Activated T-helper 1 cell treated with anti-CD3 and anti-CD28 coated beads, Interleukin-12 subunit alpha, Interleukin-12 subunit beta, Interleukin-2, Interleukin-4 antibody, amounts not matched to agents 30 ng/mL and 10 ng/mL and 1 ng/mL, durations not matched to agents 14 hours and 24 hours and 36 hours (primary cell): Measurements from ENCODE around the gene QDPR. TPM values are rescaled to one million over a fixed set of nuclear protein-coding genes. Genes with fewer than 3 reads are reported as not detected.

Experiments
- DNase-seq: peaks from one replicate; pipeline ENCODE4 v3.0.0; 2021; ENCODE audit warnings: low spot score
- H3K27ac Mint-ChIP-seq: one replicate; pipeline ENCODE4 v1.8.0; 2021; ENCODE audit warnings: mild to moderate bottlenecking, mixed read lengths
- H3K27me3 Mint-ChIP-seq: one replicate; pipeline ENCODE4 v1.8.0; 2022; ENCODE audit warnings: mild to moderate bottlenecking, moderate library complexity, mixed read lengths; ENCODE audit not compliant: insufficient read depth
- H3K36me3 Mint-ChIP-seq: one replicate; pipeline ENCODE4 v1.8.0; 2021; ENCODE audit warnings: low read depth, mixed read lengths
- H3K4me1 Mint-ChIP-seq: one replicate; pipeline ENCODE4 v1.8.0; 2021; ENCODE audit warnings: low read depth, mixed read lengths
- H3K4me3 Mint-ChIP-seq: one replicate; pipeline ENCODE4 v1.8.0; 2021; ENCODE audit warnings: mild to moderate bottlenecking, moderate library complexity, mixed read lengths
- H3K9me3 Mint-ChIP-seq: one replicate; pipeline ENCODE4 v1.8.0; 2021; ENCODE audit warnings: mixed read lengths
- intact Hi-C: fragments of 100-400 bp; cut with micrococcal nuclease; formaldehyde crosslinking; loops from one replicate; pipeline ENCODE4 v1.15.1; 2024
- total RNA-seq: library from RNA; stranded (reverse); gene quantifications from 2 replicates; pipeline ENCODE4 v1.2.3, GENCODE V29; 2022

Gene QDPR
- total RNA-seq: 28.7 and 29.7 TPM in 2 replicates

GRCh38 chr4:17511950-17512795 is at the start of gene QDPR:
Gene QDPR, minus strand, starts transcription at chr4:17512090. Its CDS starts 36 bp downstream, at chr4:17512054.
- Mint-ChIP-seq H3K4me1 (peaks cover 15% of the 10 kb centered on the region), H3K9me3 (no peaks in the 10 kb centered on the region), H3K27ac (peak within 1 kb of the TSS; percentile 92), H3K4me3 (peak within 1 kb of the TSS; percentile 98), H3K36me3 (peaks cover 8% of the 10 kb centered on the region), H3K27me3 (peaks cover 19% of the 10 kb centered on the region)
- peak; percentile 69 for DNase-seq
- intact Hi-C loops: loop anchor here (1.0 to 10.0 kb wide), 7 partner anchors 37 to 1287 kb away; partner anchors contain the start of genes DCAF16, LAP3, LCORL and NCAPG

GRCh38 chr4:17561195-17561909 is 49.5 kb upstream of the QDPR start:
- H3K4me1 Mint-ChIP-seq: no peaks in the 10 kb centered on the region
- no peak for DNase-seq
- H3K36me3 Mint-ChIP-seq: no peaks in the 10 kb centered on the region
- H3K9me3 Mint-ChIP-seq: no peaks in the 10 kb centered on the region
- intact Hi-C loops: no loop called here
- no peak overlapping the region for H3K4me3 Mint-ChIP-seq
- peaks cover 1% of the 10 kb centered on the region for H3K27me3 Mint-ChIP-seq
- H3K27ac Mint-ChIP-seq: no peak overlapping the region

GRCh38 chr4:17560065-17560673 is 48.3 kb upstream of the QDPR start:
- no peak overlapping the region for H3K4me3 Mint-ChIP-seq
- H3K9me3 Mint-ChIP-seq: no peaks in the 10 kb centered on the region
- intact Hi-C loops: no loop called here
- DNase-seq: no peak
- H3K4me1 Mint-ChIP-seq: peaks cover 2% of the 10 kb centered on the region
- H3K27me3 Mint-ChIP-seq: peaks cover 9% of the 10 kb centered on the region
- no peak overlapping the region for H3K27ac Mint-ChIP-seq
- H3K36me3 Mint-ChIP-seq: no peaks in the 10 kb centered on the region

- H3K27me3 Mint-ChIP-seq: peaks cover 14% of the 10 kb centered on the region
- H3K9me3 Mint-ChIP-seq: no peaks in the 10 kb centered on the region
- no peak for DNase-seq
- H3K4me1 Mint-ChIP-seq: peaks cover 7% of the 10 kb centered on the region
- intact Hi-C loops: no loop called here
- no peak overlapping the region for H3K27ac Mint-ChIP-seq
- H3K4me3 Mint-ChIP-seq: no peak overlapping the region
- H3K36me3 Mint-ChIP-seq: no peaks in the 10 kb centered on the region
These were observed 47.8 kb upstream of the QDPR start for GRCh38 chr4:17559709-17560048.

GRCh38 chr4:17558941-17559708 is 47.2 kb upstream of the QDPR start:
- no peak overlapping the region for H3K4me3 Mint-ChIP-seq
- H3K9me3 Mint-ChIP-seq: no peaks in the 10 kb centered on the region
- DNase-seq: no peak
- peaks cover 14% of the 10 kb centered on the region for H3K27me3 Mint-ChIP-seq
- H3K27ac Mint-ChIP-seq: no peak overlapping the region
- no peaks in the 10 kb centered on the region for H3K36me3 Mint-ChIP-seq
- H3K4me1 Mint-ChIP-seq: peaks cover 8% of the 10 kb centered on the region
- intact Hi-C loops: no loop called here

GRCh38 chr4:17557880-17558279 is 46.0 kb upstream of the QDPR start:
- H3K27me3 Mint-ChIP-seq: peaks cover 19% of the 10 kb centered on the region
- no peak overlapping the region for H3K4me3 Mint-ChIP-seq
- no peaks in the 10 kb centered on the region for H3K36me3 Mint-ChIP-seq
- DNase-seq: no peak
- no peaks in the 10 kb centered on the region for H3K9me3 Mint-ChIP-seq
- intact Hi-C loops: no loop called here
- peaks cover 8% of the 10 kb centered on the region for H3K4me1 Mint-ChIP-seq
- H3K27ac Mint-ChIP-seq: no peak overlapping the region

- Mint-ChIP-seq H3K9me3 (no peaks in the 10 kb centered on the region), H3K36me3 (no peaks in the 10 kb centered on the region), H3K27ac (no peak overlapping the region), H3K27me3 (peaks cover 19% of the 10 kb centered on the region), H3K4me3 (no peak overlapping the region), H3K4me1 (peaks cover 8% of the 10 kb centered on the region)
- DNase-seq: no peak
- intact Hi-C loops: no loop called here
These were observed 44.6 kb upstream of the QDPR start for GRCh38 chr4:17556498-17556897.

- Mint-ChIP-seq H3K27me3 (peaks cover 21% of the 10 kb centered on the region), H3K4me3 (no peak overlapping the region), H3K4me1 (peaks cover 8% of the 10 kb centered on the region), H3K36me3 (no peaks in the 10 kb centered on the region), H3K27ac (peak overlapping the region; percentile 32), H3K9me3 (no peaks in the 10 kb centered on the region)
- no peak for DNase-seq
- intact Hi-C loops: no loop called here
These were observed 42.7 kb upstream of the QDPR start for GRCh38 chr4:17554568-17554967.

- H3K9me3 Mint-ChIP-seq: no peaks in the 10 kb centered on the region
- no peak for DNase-seq
- H3K27me3 Mint-ChIP-seq: peaks cover 21% of the 10 kb centered on the region
- no peak overlapping the region for H3K4me3 Mint-ChIP-seq
- intact Hi-C loops: no loop called here
- H3K36me3 Mint-ChIP-seq: no peaks in the 10 kb centered on the region
- H3K4me1 Mint-ChIP-seq: peaks cover 17% of the 10 kb centered on the region
- H3K27ac Mint-ChIP-seq: no peak overlapping the region
These were observed 40.5 kb upstream of the QDPR start for GRCh38 chr4:17552427-17552826.

- intact Hi-C loops: no loop called here
- Mint-ChIP-seq H3K4me3 (no peak overlapping the region), H3K36me3 (no peaks in the 10 kb centered on the region), H3K27me3 (peaks cover 15% of the 10 kb centered on the region), H3K4me1 (peaks cover 17% of the 10 kb centered on the region), H3K9me3 (no peaks in the 10 kb centered on the region), H3K27ac (no peak overlapping the region)
- no peak for DNase-seq
These were observed 38.7 kb upstream of the QDPR start for GRCh38 chr4:17550549-17550948.

- no peaks in the 10 kb centered on the region for H3K36me3 Mint-ChIP-seq
These were observed 34.8 kb upstream of the QDPR start for GRCh38 chr4:17546678-17547077.

GRCh38 chr4:17546222-17546621 is 34.3 kb upstream of the QDPR start:
- Mint-ChIP-seq H3K9me3 (no peaks in the 10 kb centered on the region), H3K27ac (no peak overlapping the region), H3K4me3 (no peak overlapping the region), H3K36me3 (no peaks in the 10 kb centered on the region), H3K4me1 (peaks cover 9% of the 10 kb centered on the region), H3K27me3 (peaks cover 6% of the 10 kb centered on the region)
- intact Hi-C loops: loop anchor here (10.0 kb wide), 1 partner anchor 479 kb away; the partner anchor contains the start of gene LCORL
- DNase-seq: no peak

More at GRCh38 chr4:17546678-17547077, 34.8 kb upstream of the QDPR start:
- Mint-ChIP-seq H3K27ac (no peak overlapping the region), H3K4me1 (peaks cover 9% of the 10 kb centered on the region), H3K27me3 (peaks cover 6% of the 10 kb centered on the region), H3K9me3 (no peaks in the 10 kb centered on the region), H3K4me3 (no peak overlapping the region)
- no peak for DNase-seq
- intact Hi-C loops: loop anchor here (10.0 kb wide), 1 partner anchor 478 kb away; the partner anchor contains the start of gene LCORL
